ENCODE data around the gene GRM4.

DNA sequence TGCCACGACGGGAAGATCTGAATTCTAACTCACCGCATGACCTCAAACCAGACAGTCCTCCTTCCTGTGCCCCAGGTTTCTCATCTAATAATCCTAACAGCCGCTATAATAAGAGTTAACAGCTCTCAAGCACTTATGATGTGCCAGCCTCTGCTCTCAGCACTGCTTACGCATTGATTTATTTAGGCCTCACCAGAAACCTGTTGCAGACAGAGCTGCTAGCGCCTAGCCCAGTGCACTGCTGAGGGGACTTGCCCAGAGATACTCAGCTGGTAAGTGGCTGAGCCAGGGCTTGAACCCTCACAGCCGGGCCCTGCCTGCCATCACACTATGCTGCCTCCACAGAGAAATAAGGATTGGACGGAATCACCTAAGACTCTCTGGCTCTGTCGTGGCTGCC, 37.7 kb downstream of the GRM4 start:
- TF ChIP-seq CTCF (IDR thresholded peaks at IDR 0.05) (no peak), POLR2A (IDR thresholded peaks at IDR 0.05) (no peak)
